ENCODE measurements around the gene USP2. TPM values are rescaled to one million over a fixed set of nuclear protein-coding genes. Genes with fewer than 3 reads are reported as not detected.

The USP2 gene
- total RNA-seq, 1 experiment from 2014 or later = 14.4 TPM

DNA sequence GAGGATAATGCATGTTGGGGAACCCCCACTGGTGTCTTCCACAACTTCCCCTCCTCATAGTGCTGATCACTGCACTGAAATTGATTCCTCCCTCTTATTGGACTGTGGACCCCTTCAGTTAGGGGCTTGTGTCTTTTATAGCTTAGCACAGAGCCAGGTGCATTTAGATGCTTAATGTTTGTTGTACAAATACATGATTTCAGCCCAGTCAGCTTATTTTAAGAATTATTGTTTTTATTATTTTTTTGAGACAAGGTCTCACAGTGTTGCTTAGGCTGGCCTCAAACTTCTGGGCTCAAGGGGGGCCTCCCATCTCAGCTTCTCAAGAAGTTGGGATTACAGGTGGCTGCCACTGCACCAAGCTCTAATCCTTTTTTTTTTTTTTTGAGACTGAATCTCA lies 33.2 kb upstream of the USP2 start:
- CTCF ChIA-PET = interaction anchor here (0.7 to 1.0 kb wide), 2 partner anchors 34 to 58 kb away, joined by 4 read pairs; partner anchors contain the start of gene USP2
- Mint-ChIP-seq H3K27ac (ENCODE audit: unreplicated experiment) (no peak overlapping the region), H3K4me3 (ENCODE audit: unreplicated experiment) (no peak overlapping the region), H3K27me3 (ENCODE audit: insufficient read depth, unreplicated experiment) (no peaks in the 10 kb centered on the region), H3K36me3 (ENCODE audit: insufficient read depth, unreplicated experiment) (no peaks in the 10 kb centered on the region), H3K9me3 (ENCODE audit: unreplicated experiment) (peaks cover 9% of the 10 kb centered on the region), H3K4me1 (ENCODE audit: low read depth, unreplicated experiment) (no peaks in the 10 kb centered on the region)
- no peak for TF ChIP-seq CTCF (IDR thresholded peaks at IDR 0.05; ENCODE audit: insufficient read depth in 1 of 2, low read depth in 1 of 2, low read length in 1 of 2, severe bottlenecking in 1 of 2, unreplicated experiment in 1 of 2)
- intact Hi-C loops (cut with micrococcal nuclease; ENCODE audit: unreplicated experiment) = no loop called here
- no peaks in the 10 kb centered on the region for H3K27me3 ChIP-seq (replicated peaks; ENCODE audit: control insufficient read depth, insufficient read depth, low read length)
- no peaks in the 10 kb centered on the region for H3K4me1 ChIP-seq
- H3K36me3 ChIP-seq (ENCODE audit: control insufficient read depth, insufficient read depth, low read length) = no peaks in the 10 kb centered on the region
- no peak overlapping the region for H3K4me3 ChIP-seq (ENCODE audit: low read depth, low read length)
- POLR2A ChIA-PET = interaction anchor here (0.6 kb wide), 1 partner anchor 359 kb away, joined by 4 read pairs; no protein-coding TSS in a partner anchor
- no peak for DNase-seq
- BruUV-seq (replicated peaks) = no TSS peak
- H3K9me3 ChIP-seq = no peaks in the 10 kb centered on the region

- DNase-seq = no peak
- Histone ChIP-seq H3K9me3 (no peaks in the 10 kb centered on the region), H3K36me3 (ENCODE audit: control insufficient read depth, insufficient read depth, low read length) (no peaks in the 10 kb centered on the region), H3K4me1 (no peaks in the 10 kb centered on the region), H3K4me3 (ENCODE audit: low read depth, low read length) (no peak overlapping the region), H3K27me3 (replicated peaks; ENCODE audit: control insufficient read depth, insufficient read depth, low read length) (no peaks in the 10 kb centered on the region)
- BruUV-seq (replicated peaks) = no TSS peak
- Mint-ChIP-seq H3K4me3 (ENCODE audit: unreplicated experiment) (no peak overlapping the region), H3K4me1 (ENCODE audit: low read depth, unreplicated experiment) (no peaks in the 10 kb centered on the region), H3K9me3 (ENCODE audit: unreplicated experiment) (peaks cover 9% of the 10 kb centered on the region), H3K27me3 (ENCODE audit: insufficient read depth, unreplicated experiment) (no peaks in the 10 kb centered on the region), H3K36me3 (ENCODE audit: insufficient read depth, unreplicated experiment) (no peaks in the 10 kb centered on the region), H3K27ac (ENCODE audit: unreplicated experiment) (no peak overlapping the region)
- intact Hi-C loops (cut with micrococcal nuclease; ENCODE audit: unreplicated experiment) = no loop called here
- CTCF ChIA-PET = interaction anchor here (0.7 to 1.0 kb wide), 2 partner anchors 33 to 57 kb away, joined by 4 read pairs; partner anchors contain the start of gene USP2
- TF ChIP-seq CTCF (IDR thresholded peaks at IDR 0.05; ENCODE audit: insufficient read depth in 1 of 2, low read depth in 1 of 2, low read length in 1 of 2, severe bottlenecking in 1 of 2, unreplicated experiment in 1 of 2) = no peak
- POLR2A ChIA-PET = interaction anchor here (0.6 kb wide), 1 partner anchor 359 kb away, joined by 4 read pairs; no protein-coding TSS in a partner anchor
Observed at GRCh38 chr11:119414321-119414720, 32.8 kb upstream of the USP2 start.

DNA sequence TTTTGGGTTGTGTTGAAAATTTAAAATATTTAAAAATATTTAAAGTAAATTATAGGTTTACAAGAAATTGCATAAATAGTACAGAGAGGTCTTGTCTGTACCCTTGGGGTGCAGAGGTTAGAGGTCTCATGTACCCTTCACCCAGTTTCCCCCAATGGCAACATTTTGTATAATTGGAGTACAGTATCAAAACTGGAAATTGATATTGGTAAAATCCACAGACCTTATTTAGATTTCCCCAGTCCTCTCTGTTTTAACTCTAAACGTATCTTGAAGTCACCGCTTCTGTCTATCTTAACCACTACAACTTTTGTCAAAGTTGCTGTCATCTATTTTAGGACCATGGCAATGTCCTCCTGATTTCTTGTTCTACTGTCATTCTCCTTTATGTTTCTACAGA lies 30.6 kb upstream of the USP2 start:
- DNase-seq = no peak
- no peaks in the 10 kb centered on the region for H3K4me1 ChIP-seq
- H3K27ac Mint-ChIP-seq (ENCODE audit: unreplicated experiment) = no peak overlapping the region
- no peaks in the 10 kb centered on the region for H3K36me3 Mint-ChIP-seq (ENCODE audit: insufficient read depth, unreplicated experiment)
- ChIA-PET POLR2A (no interaction called here), CTCF (no interaction called here)
- H3K27me3 ChIP-seq (replicated peaks; ENCODE audit: control insufficient read depth, insufficient read depth, low read length) = no peaks in the 10 kb centered on the region
- no peaks in the 10 kb centered on the region for H3K4me1 Mint-ChIP-seq (ENCODE audit: low read depth, unreplicated experiment)
- H3K4me3 ChIP-seq (ENCODE audit: low read depth, low read length) = no peak overlapping the region
- intact Hi-C loops (cut with micrococcal nuclease; ENCODE audit: unreplicated experiment) = no loop called here
- H3K9me3 Mint-ChIP-seq (ENCODE audit: unreplicated experiment) = peaks cover 9% of the 10 kb centered on the region
- BruUV-seq (replicated peaks) = no TSS peak
- no peaks in the 10 kb centered on the region for H3K27me3 Mint-ChIP-seq (ENCODE audit: insufficient read depth, unreplicated experiment)
- H3K9me3 ChIP-seq = no peaks in the 10 kb centered on the region
- H3K4me3 Mint-ChIP-seq (ENCODE audit: unreplicated experiment) = no peak overlapping the region
- TF ChIP-seq CTCF (IDR thresholded peaks at IDR 0.05; ENCODE audit: insufficient read depth in 1 of 2, low read depth in 1 of 2, low read length in 1 of 2, severe bottlenecking in 1 of 2, unreplicated experiment in 1 of 2) = no peak
- no peaks in the 10 kb centered on the region for H3K36me3 ChIP-seq (ENCODE audit: control insufficient read depth, insufficient read depth, low read length)
